ENCODE data around the gene TBC1D20.
"Not testable (repeated sequence)": the region's sequence is repeated elsewhere in the genome, so short reads cannot be mapped to it uniquely, and the experiment has no call there.

The TBC1D20 gene

DNA sequence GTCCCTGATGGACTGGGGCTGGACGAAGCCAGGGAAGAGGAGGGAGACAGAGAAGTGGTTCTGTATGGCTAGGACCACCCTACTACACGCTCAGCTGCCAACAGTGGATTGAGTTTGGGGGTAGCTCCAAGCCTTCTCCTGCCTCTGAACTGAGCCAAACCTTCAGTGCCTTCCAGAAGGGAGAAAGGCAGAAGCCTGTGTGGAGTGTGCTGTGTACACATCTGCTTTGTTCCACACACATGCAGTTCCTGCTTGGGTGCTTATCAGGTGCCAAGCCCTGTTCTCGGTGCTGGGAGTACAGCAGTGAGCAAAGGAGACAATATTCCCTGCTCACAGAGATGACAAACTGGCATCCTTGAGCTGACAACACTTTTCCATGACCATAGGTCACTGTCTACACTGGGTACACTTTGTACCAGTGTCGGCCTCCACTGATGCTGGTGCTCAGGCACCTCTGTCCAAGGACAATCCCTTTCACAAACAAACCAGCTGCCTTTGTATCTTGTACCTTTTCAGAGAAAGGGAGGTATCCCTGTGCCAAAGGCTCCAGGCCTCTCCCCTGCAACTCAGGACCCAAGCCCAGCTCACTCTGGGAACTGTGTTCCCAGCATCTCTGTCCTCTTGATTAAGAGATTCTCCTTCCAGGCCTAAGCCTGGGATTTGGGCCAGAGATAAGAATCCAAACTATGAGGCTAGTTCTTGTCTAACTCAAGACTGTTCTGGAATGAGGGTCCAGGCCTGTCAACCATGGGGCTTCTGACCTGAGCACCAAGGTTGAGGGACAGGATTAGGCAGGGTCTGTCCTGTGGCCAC lies 65.5 kb downstream of the TBC1D20 start:
- no peak for TF ChIP-seq CTCF (IDR thresholded peaks at IDR 0.05; ENCODE audit: low read depth, low read length, missing control alignments)
- no peak overlapping the region for H3K4me3 ChIP-seq (ENCODE audit: low read depth, low read length)
- in situ Hi-C loops (cut with HindIII; ENCODE audit: low sequenced_read_pairs) = no loop called here
- DNase-seq (ENCODE audit: low read depth) = no peak

- H3K4me3 ChIP-seq (ENCODE audit: low read depth, low read length) = no peak overlapping the region
- no peak for TF ChIP-seq CTCF (IDR thresholded peaks at IDR 0.05; ENCODE audit: low read depth, low read length, missing control alignments)
- DNase-seq (ENCODE audit: low read depth) = no peak
- in situ Hi-C loops (cut with HindIII; ENCODE audit: low sequenced_read_pairs) = no loop called here
These were observed 66.1 kb downstream of the TBC1D20 start for GRCh38 chr20:396252-396618.

- in situ Hi-C loops (cut with HindIII; ENCODE audit: low sequenced_read_pairs); H3K4me3 ChIP-seq (ENCODE audit: low read depth, low read length); DNase-seq (ENCODE audit: low read depth): not testable (repeated sequence)
These were observed 69.0 kb downstream of the TBC1D20 start for GRCh38 chr20:393296-393695.

- TF ChIP-seq CTCF (IDR thresholded peaks at IDR 0.05; ENCODE audit: low read depth, low read length, missing control alignments) = no peak
- DNase-seq (ENCODE audit: low read depth) = no peak
- in situ Hi-C loops (cut with HindIII; ENCODE audit: low sequenced_read_pairs) = no loop called here
- no peak overlapping the region for H3K4me3 ChIP-seq (ENCODE audit: low read depth, low read length)
These were observed 71.2 kb downstream of the TBC1D20 start for GRCh38 chr20:391041-391711.

GRCh38 chr20:389220-389619 lies 73.1 kb downstream of the TBC1D20 start:
- TF ChIP-seq CTCF (IDR thresholded peaks at IDR 0.05; ENCODE audit: low read depth, low read length, missing control alignments) = no peak
- no peak overlapping the region for H3K4me3 ChIP-seq (ENCODE audit: low read depth, low read length)
- DNase-seq (ENCODE audit: low read depth) = no peak
- in situ Hi-C loops (cut with HindIII; ENCODE audit: low sequenced_read_pairs) = no loop called here

- in situ Hi-C loops (cut with HindIII; ENCODE audit: low sequenced_read_pairs) = no loop called here
- DNase-seq (ENCODE audit: low read depth) = no peak
- TF ChIP-seq CTCF (IDR thresholded peaks at IDR 0.05; ENCODE audit: low read depth, low read length, missing control alignments) = no peak
- no peak overlapping the region for H3K4me3 ChIP-seq (ENCODE audit: low read depth, low read length)
These were observed 74.0 kb downstream of the TBC1D20 start for GRCh38 chr20:388034-388994.

All from astrocyte of the cerebellum (primary cell).